Measurements from ENCODE around the gene TBC1D1.

TBC1D1 gene

DNA sequence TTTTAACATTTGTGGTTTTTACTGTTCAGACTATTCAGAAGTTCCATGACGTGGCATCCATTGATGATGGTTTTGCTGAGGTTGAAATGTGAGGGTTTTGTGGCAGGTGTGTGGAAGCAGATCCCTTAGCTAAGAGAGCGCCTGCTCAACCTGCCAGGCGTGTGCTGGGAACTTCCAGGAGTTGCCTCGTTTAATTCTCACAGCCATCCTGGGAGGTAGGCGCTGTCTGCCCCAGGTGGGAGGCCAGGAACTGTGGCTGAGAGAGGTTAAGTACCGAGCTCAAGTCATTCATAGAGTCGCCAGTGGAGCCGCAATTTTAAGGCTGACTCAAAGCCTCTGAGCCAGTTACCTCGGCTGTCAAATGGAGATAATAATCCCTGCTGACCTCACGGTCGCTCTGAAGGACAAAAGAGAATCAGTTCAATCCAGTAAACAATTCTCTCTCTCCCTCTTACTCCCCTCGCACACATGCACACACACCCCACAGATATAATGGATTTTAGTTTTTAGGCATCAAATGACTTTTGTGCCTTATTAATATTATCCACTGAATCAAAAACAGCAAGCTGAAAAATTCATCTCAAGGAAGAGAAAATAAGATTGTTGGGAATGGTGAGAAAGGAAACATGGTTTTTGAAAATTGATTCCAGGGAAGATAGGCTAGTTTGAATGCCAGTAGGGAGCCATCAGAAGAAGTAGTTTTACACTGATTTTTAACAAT lies 240.6 kb downstream of the TBC1D1 start:
- DNase-seq (ENCODE audit: low spot score): peak; percentile 68

DNA sequence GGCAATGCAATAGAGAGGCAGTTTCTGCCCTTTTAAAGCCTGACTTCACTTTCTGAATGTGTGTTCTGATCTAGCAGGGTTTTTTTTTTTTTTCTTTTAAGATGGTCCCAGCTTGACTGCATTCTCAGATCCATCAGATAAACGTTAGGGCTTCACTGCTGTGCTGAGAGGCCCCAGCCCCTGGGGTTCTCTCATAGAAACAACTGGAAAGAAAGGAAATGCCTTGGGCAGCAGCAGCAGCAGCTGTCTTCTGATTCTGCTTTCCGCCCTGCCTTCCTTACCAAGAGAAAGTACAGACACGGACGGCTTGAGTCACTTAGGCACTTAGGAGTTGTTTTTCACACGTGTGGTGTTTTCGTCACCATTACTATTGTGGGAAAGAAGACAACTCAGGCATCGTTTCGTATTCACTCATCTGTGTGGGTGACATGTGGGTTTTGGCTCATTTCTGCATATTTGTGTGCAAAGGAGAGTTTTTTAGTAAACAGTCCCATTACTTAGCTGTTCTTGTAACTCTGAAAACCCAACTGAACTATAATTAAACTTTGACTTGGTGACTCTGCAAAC lies 241.3 kb downstream of the TBC1D1 start:
- DNase-seq (ENCODE audit: low spot score): peak; percentile 63

DNA sequence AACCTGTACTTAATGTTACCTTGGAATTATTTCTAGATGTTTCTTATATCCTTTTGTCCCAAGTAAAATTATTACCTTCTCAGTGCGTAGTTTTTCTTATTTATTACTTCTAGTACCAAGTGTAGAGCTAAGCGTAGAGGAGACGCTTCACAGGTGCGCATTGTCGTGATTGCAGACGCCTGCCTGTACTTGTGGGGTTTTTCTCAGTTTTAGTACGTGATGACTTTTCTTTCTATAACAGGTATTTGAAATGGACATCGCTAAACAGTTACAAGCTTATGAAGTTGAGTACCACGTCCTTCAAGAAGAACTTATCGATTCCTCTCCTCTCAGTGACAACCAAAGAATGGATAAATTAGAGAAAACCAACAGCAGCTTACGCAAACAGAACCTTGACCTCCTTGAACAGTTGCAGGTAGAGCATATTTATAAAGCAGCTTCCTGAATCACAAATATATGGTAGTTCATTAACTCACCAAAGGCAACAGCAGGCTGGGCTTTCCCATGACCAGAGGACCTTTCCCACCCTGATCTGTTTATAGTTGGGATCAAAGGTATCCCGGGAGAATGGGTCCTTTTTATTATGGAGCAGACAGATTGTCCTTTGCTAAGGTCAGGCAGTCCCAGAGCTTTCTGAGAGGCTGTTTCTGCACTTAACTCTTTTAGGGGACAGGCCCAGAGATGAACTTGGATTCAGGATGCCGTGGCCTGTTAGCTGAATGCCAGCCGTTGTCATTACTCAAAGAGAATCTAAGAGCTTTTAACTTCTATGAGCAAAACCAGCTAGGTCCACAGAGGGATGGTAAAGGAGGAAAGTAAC lies 242.2 kb downstream of the TBC1D1 start:
- DNase-seq (ENCODE audit: low spot score): no peak

DNA sequence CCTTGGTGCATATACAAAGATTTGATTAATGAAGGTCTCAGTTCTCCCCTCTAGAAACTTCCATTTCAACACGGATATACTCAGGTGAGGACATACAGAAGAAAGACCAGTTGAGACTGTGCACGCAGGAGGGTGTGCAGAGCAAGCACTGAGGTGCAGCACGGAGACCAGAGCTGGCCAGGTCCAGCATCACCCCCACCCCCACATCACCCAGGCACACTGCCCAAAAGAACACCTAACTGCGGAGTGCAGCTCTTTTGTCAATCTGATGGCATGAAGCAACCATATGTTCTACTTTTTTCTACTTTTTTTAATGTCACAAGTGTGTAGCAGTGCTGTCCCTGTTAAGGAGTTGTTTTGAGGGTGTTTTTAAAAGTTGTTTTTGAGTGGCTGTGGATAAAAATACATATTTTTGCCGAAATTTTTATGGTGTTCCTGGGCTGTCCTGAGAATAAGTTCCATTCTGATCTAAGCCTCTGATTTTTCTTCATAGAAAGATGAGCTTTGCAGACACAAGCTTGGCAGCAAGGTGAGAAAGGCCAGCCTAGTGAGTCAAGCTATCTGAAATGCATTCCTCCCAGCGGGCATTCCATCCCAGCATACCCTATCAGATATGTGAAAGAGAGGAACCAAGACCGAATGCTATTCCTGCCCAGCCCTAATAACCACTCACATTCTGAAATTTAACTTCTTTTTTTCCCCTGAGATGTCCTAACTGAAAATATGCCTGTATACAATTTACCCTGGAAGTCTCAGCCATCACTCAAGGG lies 243.0 kb downstream of the TBC1D1 start:
- DNase-seq (ENCODE audit: low spot score): no peak

DNA sequence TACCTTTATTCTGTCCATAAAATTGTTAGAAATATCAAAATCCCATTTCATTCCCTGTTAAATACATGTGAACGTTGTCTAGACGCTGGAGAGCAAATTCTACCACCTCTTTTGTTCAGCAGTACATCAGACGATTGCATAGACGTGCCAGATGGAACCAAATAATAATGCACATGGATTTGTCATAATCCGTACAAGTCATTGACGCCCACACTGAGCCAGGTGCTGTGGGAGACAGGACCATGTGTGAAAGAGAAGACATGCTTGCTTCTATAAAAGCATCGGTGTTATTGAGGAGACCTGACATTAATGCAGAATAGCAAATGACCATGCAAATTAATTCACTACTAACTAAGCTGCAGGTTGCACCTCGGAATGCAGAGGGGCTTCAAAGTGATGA lies 244.3 kb downstream of the TBC1D1 start:
- no peak for DNase-seq (ENCODE audit: low spot score)

DNA sequence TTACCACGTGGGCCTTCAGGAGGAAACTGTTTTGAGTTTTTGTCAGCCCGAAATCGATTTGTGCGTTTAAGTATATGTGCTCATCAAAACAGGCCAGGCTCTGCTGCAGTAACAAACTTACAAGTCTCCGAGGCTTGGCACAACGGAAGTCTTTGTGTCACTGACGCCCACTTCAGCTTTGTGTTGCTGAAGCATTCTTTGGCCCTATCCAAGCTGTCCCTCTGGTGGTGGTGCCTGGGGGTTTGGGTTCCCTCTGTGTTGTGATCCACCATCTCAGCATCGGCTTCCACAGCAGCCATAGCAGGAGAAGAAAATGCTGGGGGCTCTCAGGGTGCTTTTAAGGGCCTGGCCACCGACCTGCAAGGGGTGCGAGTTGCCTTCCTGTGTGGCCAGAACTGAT lies 245.7 kb downstream of the TBC1D1 start:
- no peak for DNase-seq (ENCODE audit: low spot score)

DNA sequence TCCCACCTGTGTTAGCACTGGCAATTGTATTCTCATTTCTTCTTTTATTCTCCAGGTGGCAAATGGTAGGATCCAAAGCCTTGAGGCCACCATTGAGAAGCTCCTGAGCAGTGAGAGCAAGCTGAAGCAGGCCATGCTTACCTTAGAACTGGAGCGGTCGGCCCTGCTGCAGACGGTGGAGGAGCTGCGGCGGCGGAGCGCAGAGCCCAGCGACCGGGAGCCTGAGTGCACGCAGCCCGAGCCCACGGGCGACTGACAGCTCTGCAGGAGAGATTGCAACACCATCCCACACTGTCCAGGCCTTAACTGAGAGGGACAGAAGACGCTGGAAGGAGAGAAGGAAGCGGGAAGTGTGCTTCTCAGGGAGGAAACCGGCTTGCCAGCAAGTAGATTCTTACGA lies 246.2 kb downstream of the TBC1D1 start:
- no peak for DNase-seq (ENCODE audit: low spot score)

DNA sequence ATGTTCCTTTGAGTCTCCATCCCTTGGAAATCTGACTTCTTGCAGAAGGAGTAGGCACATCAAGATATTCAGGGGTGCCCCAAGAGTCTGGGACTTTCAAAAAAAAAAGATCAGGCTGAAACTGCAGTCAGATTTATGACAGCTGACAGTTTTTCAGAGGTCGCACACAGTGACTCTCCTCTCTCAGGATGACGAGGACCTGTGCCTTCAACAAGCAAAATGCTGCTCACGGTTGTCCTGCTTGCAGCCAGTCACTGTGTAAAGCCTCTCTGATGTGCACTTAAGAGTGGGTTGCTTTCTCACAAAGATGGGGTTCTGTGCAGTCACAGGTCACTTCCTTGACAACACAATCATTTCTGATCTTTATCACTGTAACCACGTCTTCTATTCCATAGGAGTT lies 247.5 kb downstream of the TBC1D1 start:
- no peak for DNase-seq (ENCODE audit: low spot score)

DNA sequence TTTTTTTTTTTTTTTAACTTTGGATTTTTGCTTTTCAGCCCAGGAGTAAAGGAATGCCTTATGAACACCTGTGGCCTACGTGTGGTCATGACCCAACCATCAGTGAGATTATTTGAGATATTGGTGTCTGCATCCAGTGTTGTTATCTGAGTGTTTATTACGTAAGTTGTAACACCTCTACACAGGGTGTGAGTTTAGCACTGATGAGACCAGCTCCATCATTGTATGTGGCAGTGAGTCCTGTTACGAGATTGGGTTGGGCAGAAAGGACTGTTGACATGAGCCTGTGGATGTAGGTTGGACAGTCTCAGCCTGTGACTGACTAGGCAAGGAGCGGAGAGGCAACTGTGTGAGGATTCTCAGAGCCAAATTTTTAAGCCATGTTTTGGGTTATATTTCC lies 248.3 kb downstream of the TBC1D1 start:
- no peak for DNase-seq (ENCODE audit: low spot score)

DNA sequence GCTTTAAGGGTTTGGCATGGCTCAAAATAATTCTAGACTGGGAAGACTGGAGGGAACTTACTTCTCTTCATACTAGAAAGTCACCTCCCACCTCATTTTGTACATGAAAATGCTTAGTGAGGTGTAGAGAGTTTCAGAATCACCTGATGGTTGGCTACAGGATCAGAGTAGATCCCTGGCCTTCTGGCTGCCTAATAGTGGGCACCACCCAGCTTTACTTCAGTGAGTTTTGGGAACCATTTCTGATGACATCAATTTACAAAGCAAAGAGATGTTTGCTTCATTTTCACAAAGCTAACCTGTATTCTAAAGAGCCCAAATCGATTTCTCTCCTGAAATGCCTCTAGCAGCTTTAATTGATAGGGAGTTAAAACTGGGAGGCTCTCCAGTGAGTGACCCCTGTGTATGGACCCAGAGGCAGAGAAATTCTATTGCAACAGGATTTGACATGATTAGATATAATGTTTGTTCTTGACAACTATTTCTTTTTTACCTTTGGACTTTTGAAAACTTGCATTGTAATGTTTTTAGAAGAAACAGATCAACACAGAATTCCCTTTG lies 249.8 kb downstream of the TBC1D1 start:
- no peak for DNase-seq (ENCODE audit: low spot score)

DNA sequence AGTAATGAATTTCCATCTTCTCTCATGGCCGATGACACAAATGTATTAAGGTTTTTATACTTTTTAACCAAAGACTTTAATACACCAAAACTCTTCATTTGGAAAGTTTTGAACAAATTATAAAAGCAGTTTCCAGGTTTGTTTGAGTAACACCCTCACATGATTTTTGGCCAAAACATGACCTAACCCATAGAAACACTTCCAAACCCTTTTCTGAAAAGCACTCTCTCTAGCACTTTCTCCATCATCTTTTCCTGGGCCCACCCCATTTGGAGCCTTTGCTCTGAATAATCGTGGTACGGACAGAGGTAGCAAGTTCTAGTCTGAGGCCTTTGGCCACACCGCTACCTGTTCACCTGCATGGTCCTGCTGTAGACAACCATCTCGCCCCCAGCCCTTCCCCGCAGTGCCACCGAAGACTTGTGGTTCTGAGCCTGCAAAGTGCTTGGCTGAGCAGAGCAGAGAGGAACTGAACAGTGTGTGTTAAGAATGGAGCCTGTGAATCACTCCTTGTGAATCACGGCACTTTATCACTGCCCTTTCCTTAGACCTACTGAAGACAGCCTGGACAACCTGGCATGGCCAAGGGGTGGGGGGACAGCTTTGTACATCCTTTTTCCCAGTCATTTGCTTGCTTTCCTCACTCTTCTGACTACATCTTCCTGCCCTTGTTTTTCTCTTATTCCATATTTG lies 251.1 kb downstream of the TBC1D1 start:
- DNase-seq (ENCODE audit: low spot score): no peak

DNA sequence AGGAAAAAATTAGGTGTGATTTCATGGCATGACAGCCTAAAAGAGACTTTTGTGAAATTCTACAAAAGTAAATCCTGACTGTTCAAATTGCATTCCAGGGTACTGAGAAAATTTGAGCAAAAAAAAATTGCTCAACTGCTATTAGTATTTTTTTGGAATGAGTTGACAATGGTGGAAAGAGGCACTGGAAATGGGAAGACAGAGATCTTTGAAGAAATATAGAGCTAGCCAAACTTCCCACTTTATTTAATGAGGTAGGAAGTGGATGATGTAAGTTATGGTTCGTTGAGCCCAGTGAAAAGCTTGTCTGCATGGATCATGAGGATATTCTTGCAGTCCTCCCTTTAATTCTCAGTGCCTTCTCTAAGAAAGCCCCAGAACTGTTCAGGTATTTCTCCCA lies 253.1 kb downstream of the TBC1D1 start:
- no peak for DNase-seq (ENCODE audit: low spot score)

DNA sequence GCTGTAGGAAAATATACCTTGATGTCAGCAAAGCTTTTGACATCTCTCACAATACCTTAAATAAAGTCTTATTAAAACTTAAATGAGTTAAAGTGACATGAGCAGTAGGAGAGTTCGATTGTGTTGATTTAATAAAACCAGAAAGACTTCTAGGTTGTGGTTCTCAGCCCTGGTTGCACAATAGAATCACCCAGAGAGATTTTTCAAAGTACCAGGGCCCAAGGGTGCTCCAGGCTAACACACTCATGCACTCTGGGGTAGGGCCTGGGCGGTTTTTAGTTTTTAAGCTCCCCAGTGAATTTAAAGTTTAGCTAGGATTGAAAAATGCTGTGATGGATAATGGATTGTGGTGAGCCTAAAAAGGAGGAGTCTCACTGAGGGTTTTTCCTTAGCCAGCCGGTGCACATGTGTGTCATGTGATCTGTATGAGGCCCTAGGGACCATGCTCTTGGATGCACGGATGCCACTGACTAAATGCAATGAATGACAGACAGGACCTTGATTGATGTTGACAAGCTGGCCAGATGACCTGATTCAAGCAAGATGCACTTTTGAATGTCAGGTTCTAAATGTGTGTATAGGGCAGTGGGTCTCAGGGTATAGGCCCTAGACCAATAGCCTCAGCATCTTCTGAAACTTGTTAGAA lies 254.3 kb downstream of the TBC1D1 start:
- DNase-seq (ENCODE audit: low spot score): no peak

DNA sequence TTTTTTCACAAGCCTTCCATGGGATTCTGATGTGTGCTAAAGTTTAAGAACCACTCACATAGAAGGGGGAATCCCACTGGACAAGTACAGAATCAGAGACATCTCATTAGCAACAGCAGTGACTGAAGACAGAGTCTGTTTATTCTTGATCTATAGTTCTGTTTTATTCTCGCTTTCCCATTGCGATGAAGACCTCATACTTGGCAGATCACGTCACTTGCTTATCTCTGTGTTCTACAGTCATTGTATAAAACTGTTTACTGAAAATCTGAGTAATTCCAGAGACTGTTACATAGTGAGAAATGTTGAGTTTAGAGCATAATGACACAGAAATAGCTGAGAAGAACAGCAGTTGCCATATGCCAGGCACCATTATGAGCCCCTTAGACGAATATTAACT lies 254.9 kb downstream of the TBC1D1 start:
- no peak for DNase-seq (ENCODE audit: low spot score)

DNA sequence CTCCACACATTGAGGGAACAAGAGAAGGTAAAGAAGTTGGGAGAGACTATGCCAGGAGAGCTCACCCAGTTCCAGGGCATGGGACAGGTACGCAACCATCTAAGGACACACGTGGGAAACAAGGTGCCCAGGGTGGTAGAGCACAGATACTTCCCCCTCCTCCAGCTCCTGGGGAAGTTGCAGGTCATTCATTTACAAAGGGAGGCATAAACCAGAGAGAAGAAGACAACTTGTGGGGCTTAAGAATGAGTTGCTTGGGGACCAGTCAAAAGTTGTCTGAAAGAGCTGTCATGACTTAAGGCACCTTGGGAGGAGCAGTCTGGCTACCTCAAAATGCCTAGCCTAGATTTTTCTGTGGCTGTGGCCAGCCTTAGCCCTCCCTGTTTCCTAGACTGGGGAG lies 255.5 kb downstream of the TBC1D1 start:
- DNase-seq (ENCODE audit: low spot score): no peak

DNA sequence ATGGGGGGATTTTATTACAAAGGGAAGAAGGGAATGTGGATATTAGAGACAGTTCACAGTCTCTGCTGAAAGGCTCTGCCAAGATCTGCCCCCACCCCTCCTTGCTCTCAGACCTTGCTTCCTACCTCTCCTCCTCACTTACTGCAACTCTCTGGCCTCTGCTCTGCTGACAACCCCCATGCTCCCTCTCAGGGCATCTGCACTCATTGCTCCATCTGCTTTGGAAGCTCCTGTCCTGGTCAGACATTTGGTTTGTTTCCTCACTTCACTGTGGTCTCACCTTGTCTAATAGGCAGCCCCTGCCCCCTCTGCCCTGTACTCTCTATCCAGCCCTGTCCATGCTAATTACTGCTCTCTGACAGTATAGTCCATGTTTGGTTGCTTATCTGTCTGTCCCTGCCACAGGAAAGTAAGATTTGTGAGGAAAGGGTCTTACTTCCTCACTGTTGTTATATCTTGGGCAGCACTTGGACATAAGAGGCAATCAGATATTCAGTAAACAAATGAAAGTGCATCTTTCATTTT lies 258.6 kb downstream of the TBC1D1 start:
- no peak for DNase-seq (ENCODE audit: low spot score)

DNA sequence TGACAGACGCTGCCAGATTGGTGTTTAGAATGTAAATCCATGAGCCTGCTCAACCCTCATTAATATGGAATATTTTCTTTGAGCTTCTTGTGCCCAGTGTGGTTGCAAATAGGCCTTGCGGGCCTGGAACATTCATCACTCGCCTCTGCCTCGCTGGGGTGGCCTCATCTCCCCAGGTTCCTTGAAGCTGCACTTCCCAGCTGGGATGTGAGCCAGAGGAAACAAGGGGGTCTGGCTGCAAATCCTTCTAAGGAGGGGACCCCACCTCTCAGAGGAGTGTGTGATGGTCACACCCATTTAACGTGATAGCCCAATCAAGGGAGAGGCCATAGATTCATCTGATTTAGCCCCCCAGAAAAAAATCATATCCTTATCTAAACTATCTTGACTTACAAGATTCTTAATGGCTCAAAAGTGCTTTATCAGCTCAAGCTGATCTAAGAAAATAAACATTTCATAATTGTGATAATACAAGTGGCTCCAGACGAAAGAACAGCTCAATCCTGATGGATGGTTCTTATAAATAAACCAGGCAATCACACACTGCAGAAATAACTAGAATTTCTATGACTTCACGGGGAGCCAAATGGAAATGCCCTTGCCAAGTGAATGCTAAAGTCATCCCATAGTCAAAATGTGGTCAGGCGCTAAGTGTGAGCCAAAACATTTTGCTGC lies 259.2 kb downstream of the TBC1D1 start:
- DNase-seq (ENCODE audit: low spot score): no peak

DNA sequence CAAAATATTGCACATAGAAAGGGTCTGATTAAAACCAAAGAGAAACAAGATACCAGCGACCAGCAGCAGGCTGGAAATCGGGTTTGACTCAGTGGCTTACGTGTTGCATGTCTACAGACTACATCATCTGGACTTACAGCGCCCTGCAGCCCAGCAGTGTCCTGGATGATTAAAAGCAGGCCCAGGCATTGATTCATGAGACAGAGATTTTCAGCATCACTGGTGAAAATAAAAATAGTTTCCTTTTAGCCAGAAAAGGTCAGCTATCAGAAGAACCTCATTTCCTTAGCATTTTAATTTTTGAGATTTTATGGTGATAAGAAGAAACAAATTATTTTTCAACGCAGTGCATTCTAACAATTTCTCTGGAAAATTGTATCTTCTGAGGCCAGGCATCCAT lies 259.9 kb downstream of the TBC1D1 start:
- DNase-seq (ENCODE audit: low spot score): no peak

DNA sequence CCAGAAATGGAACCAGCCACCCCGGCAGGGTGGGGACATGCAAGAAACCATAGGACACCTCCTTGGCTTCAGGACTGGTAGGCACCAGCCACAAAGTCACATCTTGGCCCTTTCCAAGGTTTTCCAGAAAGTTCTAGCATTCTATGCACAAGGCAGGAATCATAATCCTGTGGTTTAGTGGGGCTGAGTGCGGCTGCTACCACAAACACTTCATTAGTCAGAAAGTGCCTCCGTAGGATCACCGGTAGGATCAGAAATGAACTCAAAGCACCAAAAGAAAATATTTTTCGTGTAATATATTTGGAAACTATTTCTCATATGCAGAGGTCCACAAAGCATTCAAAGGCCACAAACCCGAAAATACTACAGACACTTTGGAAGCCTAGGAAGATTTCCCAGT lies 261.0 kb downstream of the TBC1D1 start:
- DNase-seq (ENCODE audit: low spot score): no peak

DNA sequence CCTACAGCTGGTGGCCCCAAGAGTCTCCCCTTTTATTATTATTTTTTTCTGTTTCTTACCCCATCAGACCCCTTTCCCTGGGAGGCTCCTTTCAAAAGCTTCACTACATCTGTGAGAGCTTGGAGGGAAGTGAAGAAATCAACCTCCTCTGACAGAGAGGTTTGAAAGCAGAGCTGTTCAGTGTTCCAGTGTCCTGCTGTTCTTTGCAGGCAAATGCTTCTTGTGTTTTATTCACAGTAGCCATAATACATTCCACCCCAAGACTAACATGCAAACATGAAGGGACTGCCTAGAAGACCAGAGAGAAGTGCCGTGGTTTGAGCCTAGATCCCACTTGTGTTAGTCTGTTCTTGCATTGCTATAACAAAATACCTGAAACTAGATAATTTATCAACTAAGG lies 261.4 kb downstream of the TBC1D1 start:
- DNase-seq (ENCODE audit: low spot score): no peak
